ENCODE results near the gene TLK2.
"Not testable (repeated sequence)": the region's sequence is repeated elsewhere in the genome, so short reads cannot be mapped to it uniquely, and the experiment has no call there.

TLK2 gene

GRCh38 chr17:62599964-62600657 is 121.5 kb downstream of the TLK2 start:
- no peak for DNase-seq (ENCODE audit: low read depth)
- no peak for TF ChIP-seq MYC (IDR thresholded peaks at IDR 0.05; ENCODE audit: low read depth, low read length)
- no peak for TF ChIP-seq MAX (IDR thresholded peaks at IDR 0.05; ENCODE audit: low read depth, low read length)
- TF ChIP-seq POLR2A (IDR thresholded peaks at IDR 0.05; ENCODE audit: extremely low read depth, insufficient read length) = no peak
- no peak for TF ChIP-seq CTCF (IDR thresholded peaks at IDR 0.05; ENCODE audit: low read depth, low read length)
- H3K4me3 ChIP-seq (ENCODE audit: low read depth, low read length) = no peak overlapping the region

GRCh38 chr17:62600805-62601204 is 122.2 kb downstream of the TLK2 start:
- TF ChIP-seq CTCF (IDR thresholded peaks at IDR 0.05; ENCODE audit: low read depth, low read length) (no peak), MAX (IDR thresholded peaks at IDR 0.05; ENCODE audit: low read depth, low read length) (no peak), POLR2A (IDR thresholded peaks at IDR 0.05; ENCODE audit: extremely low read depth, insufficient read length) (no peak), MYC (IDR thresholded peaks at IDR 0.05; ENCODE audit: low read depth, low read length) (no peak)
- no peak for DNase-seq (ENCODE audit: low read depth)
- no peak overlapping the region for H3K4me3 ChIP-seq (ENCODE audit: low read depth, low read length)

GRCh38 chr17:62601471-62601870 is 122.8 kb downstream of the TLK2 start:
- H3K4me3 ChIP-seq (ENCODE audit: low read depth, low read length) = no peak overlapping the region
- DNase-seq (ENCODE audit: low read depth) = peak; percentile 19
- TF ChIP-seq CTCF (IDR thresholded peaks at IDR 0.05; ENCODE audit: low read depth, low read length) (no peak), MAX (IDR thresholded peaks at IDR 0.05; ENCODE audit: low read depth, low read length) (no peak), POLR2A (IDR thresholded peaks at IDR 0.05; ENCODE audit: extremely low read depth, insufficient read length) (no peak), MYC (IDR thresholded peaks at IDR 0.05; ENCODE audit: low read depth, low read length) (no peak)

- H3K4me3 ChIP-seq (ENCODE audit: low read depth, low read length); DNase-seq (ENCODE audit: low read depth): not testable (repeated sequence)
Observed at GRCh38 chr17:62603783-62604182, 125.2 kb downstream of the TLK2 start.

GRCh38 chr17:62605588-62605987 is 127.0 kb downstream of the TLK2 start:
- no peak overlapping the region for H3K4me3 ChIP-seq (ENCODE audit: low read depth, low read length)
- TF ChIP-seq MAX (IDR thresholded peaks at IDR 0.05; ENCODE audit: low read depth, low read length) (no peak), MYC (IDR thresholded peaks at IDR 0.05; ENCODE audit: low read depth, low read length) (no peak), POLR2A (IDR thresholded peaks at IDR 0.05; ENCODE audit: extremely low read depth, insufficient read length) (no peak), CTCF (IDR thresholded peaks at IDR 0.05; ENCODE audit: low read depth, low read length) (no peak)
- DNase-seq (ENCODE audit: low read depth) = no peak

- no peak for DNase-seq (ENCODE audit: low read depth)
- TF ChIP-seq CTCF (IDR thresholded peaks at IDR 0.05; ENCODE audit: low read depth, low read length) (no peak), POLR2A (IDR thresholded peaks at IDR 0.05; ENCODE audit: extremely low read depth, insufficient read length) (no peak), MAX (IDR thresholded peaks at IDR 0.05; ENCODE audit: low read depth, low read length) (no peak), MYC (IDR thresholded peaks at IDR 0.05; ENCODE audit: low read depth, low read length) (no peak)
- no peak overlapping the region for H3K4me3 ChIP-seq (ENCODE audit: low read depth, low read length)
Observed at GRCh38 chr17:62611292-62611691, 132.7 kb downstream of the TLK2 start.

All from NB4 (cell line).